ENCODE measurements around the gene L3MBTL3. TPM values are rescaled to one million over a fixed set of nuclear protein-coding genes. Genes with fewer than 3 reads are reported as not detected.
"Not testable (repeated sequence)": the region's sequence is repeated elsewhere in the genome, so short reads cannot be mapped to it uniquely, and the experiment has no call there.

Gene L3MBTL3
- total RNA-seq, 1 donor from 2014 or later, result 6.3 TPM

GRCh38 chr6:130158548-130158947 is 140.2 kb downstream of the L3MBTL3 start:
- no peak overlapping the region for H3K4me3 ChIP-seq (ENCODE audit: low read depth, low read length)
- TF ChIP-seq CTCF (conservative IDR thresholded peaks at IDR 0.05; ENCODE audit: low read depth, low read length), result no peak
- DNase-seq (ENCODE audit: low read depth), result no peak

- no peak for DNase-seq (ENCODE audit: low read depth)
- H3K4me3 ChIP-seq (ENCODE audit: low read depth, low read length), result no peak overlapping the region
- no peak for TF ChIP-seq CTCF (conservative IDR thresholded peaks at IDR 0.05; ENCODE audit: low read depth, low read length)
Measured at GRCh38 chr6:130159956-130160355, 141.6 kb downstream of the L3MBTL3 start.

- H3K4me3 ChIP-seq (ENCODE audit: low read depth, low read length), result no peak overlapping the region
- no peak for DNase-seq (ENCODE audit: low read depth)
- no peak for TF ChIP-seq CTCF (conservative IDR thresholded peaks at IDR 0.05; ENCODE audit: low read depth, low read length)
Measured at GRCh38 chr6:130161683-130162404, 143.5 kb downstream of the L3MBTL3 start.

- no peak for DNase-seq (ENCODE audit: low read depth)
- no peak for TF ChIP-seq CTCF (conservative IDR thresholded peaks at IDR 0.05; ENCODE audit: low read depth, low read length)
- no peak overlapping the region for H3K4me3 ChIP-seq (ENCODE audit: low read depth, low read length)
Measured at GRCh38 chr6:130162421-130162820, 144.0 kb downstream of the L3MBTL3 start.

GRCh38 chr6:130163266-130163665 is 144.9 kb downstream of the L3MBTL3 start:
- DNase-seq (ENCODE audit: low read depth), result no peak
- TF ChIP-seq CTCF (conservative IDR thresholded peaks at IDR 0.05; ENCODE audit: low read depth, low read length), result no peak
- H3K4me3 ChIP-seq (ENCODE audit: low read depth, low read length), result no peak overlapping the region

- no peak overlapping the region for H3K4me3 ChIP-seq (ENCODE audit: low read depth, low read length)
- TF ChIP-seq CTCF (conservative IDR thresholded peaks at IDR 0.05; ENCODE audit: low read depth, low read length), result no peak
- DNase-seq (ENCODE audit: low read depth), result no peak
Measured at GRCh38 chr6:130164251-130164650, 145.9 kb downstream of the L3MBTL3 start.

- no peak for TF ChIP-seq CTCF (conservative IDR thresholded peaks at IDR 0.05; ENCODE audit: low read depth, low read length)
- no peak for DNase-seq (ENCODE audit: low read depth)
- H3K4me3 ChIP-seq (ENCODE audit: low read depth, low read length), result no peak overlapping the region
Measured at GRCh38 chr6:130167655-130168054, 149.3 kb downstream of the L3MBTL3 start.

GRCh38 chr6:130170160-130170559 is 151.8 kb downstream of the L3MBTL3 start:
- not testable (repeated sequence) for H3K4me3 ChIP-seq (ENCODE audit: low read depth, low read length); DNase-seq (ENCODE audit: low read depth)

- DNase-seq (ENCODE audit: low read depth); H3K4me3 ChIP-seq (ENCODE audit: low read depth, low read length): not testable (repeated sequence)
Measured at GRCh38 chr6:130173377-130174004, 155.1 kb downstream of the L3MBTL3 start.
